ENCODE data around the gene VWA8.
"Not testable (repeated sequence)": the region's sequence is repeated elsewhere in the genome, so short reads cannot be mapped to it uniquely, and the experiment has no call there.

Gene VWA8

GRCh38 chr13:41919741-41920487, 41.0 kb downstream of the VWA8 start:
- no peak for DNase-seq

- DNase-seq, result peak; percentile 51
These were observed 41.7 kb downstream of the VWA8 start for GRCh38 chr13:41919031-41919740.

GRCh38 chr13:41917641-41918040, 43.3 kb downstream of the VWA8 start:
- no peak for DNase-seq

- DNase-seq, result no peak
These were observed 44.5 kb downstream of the VWA8 start for GRCh38 chr13:41916173-41916954.

GRCh38 chr13:41915081-41915480, 45.8 kb downstream of the VWA8 start:
- DNase-seq, result no peak

GRCh38 chr13:41914552-41914951, 46.4 kb downstream of the VWA8 start:
- no peak for DNase-seq

- DNase-seq, result no peak
These were observed 51.4 kb downstream of the VWA8 start for GRCh38 chr13:41909506-41909905.

GRCh38 chr13:41905600-41906254, 55.2 kb downstream of the VWA8 start:
- no peak for DNase-seq

GRCh38 chr13:41900918-41901317, 60.0 kb downstream of the VWA8 start:
- DNase-seq, result no peak

- not testable (repeated sequence) for DNase-seq
These were observed 62.5 kb downstream of the VWA8 start for GRCh38 chr13:41898411-41898810.

- no peak for DNase-seq
These were observed 63.8 kb downstream of the VWA8 start for GRCh38 chr13:41897126-41897525.

- no peak for DNase-seq
These were observed 65.4 kb downstream of the VWA8 start for GRCh38 chr13:41895478-41895877.

- no peak for DNase-seq
These were observed 69.8 kb downstream of the VWA8 start for GRCh38 chr13:41891119-41891518.

GRCh38 chr13:41883147-41883546, 77.8 kb downstream of the VWA8 start:
- no peak for DNase-seq

- not testable (repeated sequence) for DNase-seq
These were observed 79.0 kb downstream of the VWA8 start for GRCh38 chr13:41881890-41882289.

- no peak for DNase-seq
These were observed 79.9 kb downstream of the VWA8 start for GRCh38 chr13:41880966-41881365.

- DNase-seq, result no peak
These were observed 96.3 kb downstream of the VWA8 start for GRCh38 chr13:41864658-41865057.

- DNase-seq, result not testable (repeated sequence)
These were observed 98.2 kb downstream of the VWA8 start for GRCh38 chr13:41862659-41863058.

- DNase-seq, result no peak
These were observed 101.3 kb downstream of the VWA8 start for GRCh38 chr13:41859565-41859964.

GRCh38 chr13:41858780-41859179, 102.1 kb downstream of the VWA8 start:
- no peak for DNase-seq

GRCh38 chr13:41854758-41855157, 106.2 kb downstream of the VWA8 start:
- DNase-seq, result no peak

- DNase-seq, result no peak
These were observed 109.6 kb downstream of the VWA8 start for GRCh38 chr13:41851351-41851750.
